DMS114 treated with DMSO at 0.1 percent for 48 hours (cell line): ENCODE data around the gene TMPRSS12.
"Not testable (repeated sequence)": the region's sequence is repeated elsewhere in the genome, so short reads cannot be mapped to it uniquely, and the experiment has no call there.

ENCODE experiments used
- DNase-seq: peaks from one replicate; lab custom pipeline; 2025; ENCODE audit not compliant: unreplicated experiment; lab: John Stamatoyannopoulos, UW

The TMPRSS12 gene

DNA sequence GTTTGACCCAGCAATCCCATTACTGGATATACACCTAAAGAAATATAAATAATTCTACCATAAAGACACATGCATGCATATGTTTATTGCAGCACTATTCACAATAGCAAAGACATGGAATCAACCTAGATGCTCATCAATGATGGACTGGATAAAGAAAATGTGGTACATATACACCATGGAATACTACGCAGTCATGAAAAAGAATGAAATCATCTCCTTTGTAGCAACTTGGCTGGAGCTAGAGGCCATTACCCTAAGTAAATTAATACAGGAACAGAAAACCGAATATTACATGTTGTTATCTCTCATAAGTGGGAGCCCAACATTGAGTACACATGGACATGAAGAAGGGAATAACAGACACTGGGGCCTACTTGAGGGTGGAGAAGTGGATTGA is 13.0 kb downstream of the TMPRSS12 start:
- DNase-seq, result not testable (repeated sequence)

DNA sequence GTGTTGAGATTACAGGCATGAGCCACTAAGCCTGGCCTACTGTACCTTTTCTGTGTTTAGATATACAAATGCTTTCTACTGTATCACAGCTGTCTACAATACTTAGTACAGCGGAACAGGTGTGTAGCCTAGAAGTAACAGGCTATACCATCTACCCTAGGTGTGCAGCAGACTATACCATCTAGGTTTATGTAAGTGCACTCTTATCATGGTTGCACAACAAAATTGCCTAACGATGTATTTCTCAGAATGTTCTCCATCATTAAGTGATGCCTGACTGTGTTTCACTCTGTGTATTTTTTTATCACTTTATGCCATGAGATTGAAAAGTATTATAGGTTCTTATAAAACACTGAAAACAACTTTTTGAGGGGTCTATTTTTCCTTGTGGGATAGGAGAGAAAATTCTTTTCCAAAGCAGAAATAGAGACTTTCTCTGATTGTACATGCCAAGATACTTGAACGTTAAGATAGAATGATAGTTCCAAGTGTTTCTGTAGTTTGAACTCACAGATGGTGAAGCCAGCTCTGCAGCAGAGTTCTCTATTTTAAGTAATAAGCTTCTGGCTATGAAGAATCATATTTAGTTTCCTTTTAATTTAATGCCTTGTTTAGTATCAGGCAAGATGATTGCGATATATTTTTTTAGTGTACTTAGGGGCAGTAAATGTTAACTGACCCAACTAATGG is 17.0 kb downstream of the TMPRSS12 start:
- DNase-seq, result no peak

DNA sequence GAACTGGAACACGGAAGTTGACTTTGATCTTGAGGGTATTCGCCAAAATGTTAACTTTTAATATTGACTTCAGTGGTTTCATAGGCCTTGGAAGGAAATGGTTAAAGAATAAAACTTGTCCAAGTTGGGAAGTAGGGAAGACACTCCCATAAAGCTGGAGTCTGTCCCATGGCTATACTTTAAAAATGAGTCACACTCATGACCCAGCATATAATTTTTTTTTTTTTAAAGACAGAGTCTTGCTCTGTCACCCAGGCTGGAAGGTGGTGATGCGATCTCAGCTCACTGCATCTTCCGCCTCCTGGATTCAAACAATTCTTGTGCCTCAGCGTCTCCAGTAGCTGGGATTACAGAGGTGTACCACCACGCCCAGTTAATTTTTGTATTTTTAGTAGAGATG is 19.6 kb downstream of the TMPRSS12 start:
- DNase-seq, result no peak

DNA sequence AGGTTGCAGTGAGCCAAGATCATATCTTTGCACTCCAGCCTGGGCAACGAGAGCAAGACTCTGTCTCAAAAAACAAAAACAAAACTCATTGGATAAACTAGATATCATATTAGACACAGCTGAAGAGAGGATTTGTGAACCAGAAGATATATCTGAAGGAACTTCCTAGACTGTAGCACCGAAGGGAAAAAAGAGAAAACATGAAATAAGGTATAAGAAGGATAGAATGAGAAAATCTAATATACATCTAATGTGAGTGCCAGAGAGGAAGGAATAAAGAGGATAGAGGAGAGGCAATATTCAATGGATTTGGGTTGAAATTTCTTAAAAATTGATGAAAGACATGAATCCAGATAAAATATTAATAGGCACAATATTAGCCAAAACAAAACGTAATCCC is 22.5 kb downstream of the TMPRSS12 start:
- DNase-seq, result no peak

DNA sequence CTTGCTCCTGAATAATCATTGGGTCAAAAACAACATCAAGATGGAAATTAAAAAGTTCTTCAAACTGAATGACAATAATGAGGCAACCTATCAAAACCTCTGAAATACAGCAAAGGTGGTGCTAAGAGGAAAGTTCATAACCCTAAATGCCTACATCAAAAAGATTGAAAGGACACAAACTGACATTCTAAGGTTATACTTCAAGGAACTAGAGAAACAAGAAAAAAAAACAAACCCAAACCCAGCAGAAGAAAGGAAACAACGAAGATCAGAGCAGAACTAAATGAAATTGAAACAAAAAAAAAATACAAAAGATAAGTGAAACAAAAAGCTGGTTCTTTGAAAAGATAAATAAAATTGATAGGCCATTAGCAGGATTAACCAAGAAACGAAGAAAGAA is 26.2 kb downstream of the TMPRSS12 start:
- not testable (repeated sequence) for DNase-seq

DNA sequence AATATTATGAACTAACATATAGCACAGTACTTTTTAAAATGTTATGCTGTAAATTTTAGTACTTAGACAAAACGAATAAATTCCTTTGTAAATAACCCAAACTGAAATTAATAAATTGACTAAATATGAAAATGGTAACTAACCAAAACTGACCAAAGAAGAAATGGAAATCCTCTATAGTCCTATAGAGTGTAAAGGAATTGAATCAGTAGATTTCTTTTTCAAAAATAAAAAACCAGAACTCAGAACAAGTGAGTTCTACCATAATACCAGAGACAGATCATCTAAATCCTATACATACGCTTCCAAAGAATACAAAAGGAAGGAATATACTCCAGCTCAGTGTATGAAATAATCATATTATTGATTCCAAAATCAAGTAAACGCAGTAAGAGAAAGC is 39.8 kb downstream of the TMPRSS12 start:
- no peak for DNase-seq

DNA sequence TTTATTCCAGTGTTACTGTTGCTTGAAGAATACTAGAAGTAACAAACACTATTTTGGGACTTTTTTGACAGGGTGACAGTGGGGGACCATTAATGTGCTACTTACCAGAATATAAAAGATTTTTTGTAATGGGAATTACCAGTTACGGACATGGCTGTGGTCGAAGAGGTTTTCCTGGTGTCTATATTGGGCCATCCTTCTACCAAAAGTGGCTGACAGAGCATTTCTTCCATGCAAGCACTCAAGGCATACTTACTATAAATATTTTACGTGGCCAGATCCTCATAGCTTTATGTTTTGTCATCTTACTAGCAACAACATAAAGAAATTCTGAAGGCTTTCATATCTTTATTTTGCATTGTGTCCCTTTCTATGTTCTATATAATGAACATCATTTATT is 44.5 kb downstream of the TMPRSS12 start:
- DNase-seq, result no peak

DNA sequence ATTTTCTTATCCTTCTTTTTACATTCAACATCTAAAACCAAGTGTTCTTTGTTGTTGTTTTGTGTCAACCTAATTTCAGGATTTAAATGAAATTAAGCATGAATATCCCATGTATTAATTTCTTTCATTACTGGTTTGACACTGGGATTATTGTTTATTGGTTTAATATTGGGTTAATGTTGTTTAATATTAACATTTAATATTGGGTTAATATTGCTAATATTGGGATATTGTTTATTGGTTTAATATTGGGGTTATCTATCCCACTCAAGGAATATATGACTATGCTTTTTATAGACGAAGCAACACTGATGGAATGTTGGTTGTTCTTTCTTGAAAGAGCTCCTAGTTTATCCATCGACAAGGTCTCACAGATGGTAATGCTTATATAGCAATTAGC is 45.9 kb downstream of the TMPRSS12 start:
- DNase-seq, result no peak

DNA sequence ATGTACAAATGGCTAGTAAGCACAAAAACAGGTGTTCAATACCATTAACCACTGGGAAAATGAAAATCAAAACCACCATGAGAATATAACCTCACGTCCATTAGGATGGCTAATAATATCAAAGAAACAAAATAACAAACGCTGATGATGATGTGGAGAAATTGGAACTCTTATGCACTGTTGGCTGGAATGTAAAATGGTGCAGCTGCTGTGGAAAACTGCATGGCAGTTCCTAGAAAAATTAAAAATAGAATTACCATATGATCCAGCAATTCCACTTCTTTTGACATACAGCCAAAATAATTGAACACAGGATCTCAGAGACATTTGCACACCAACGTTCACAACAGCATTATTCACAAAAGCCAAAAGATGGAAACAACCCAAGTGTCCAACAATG is 51.5 kb downstream of the TMPRSS12 start:
- no peak for DNase-seq

DNA sequence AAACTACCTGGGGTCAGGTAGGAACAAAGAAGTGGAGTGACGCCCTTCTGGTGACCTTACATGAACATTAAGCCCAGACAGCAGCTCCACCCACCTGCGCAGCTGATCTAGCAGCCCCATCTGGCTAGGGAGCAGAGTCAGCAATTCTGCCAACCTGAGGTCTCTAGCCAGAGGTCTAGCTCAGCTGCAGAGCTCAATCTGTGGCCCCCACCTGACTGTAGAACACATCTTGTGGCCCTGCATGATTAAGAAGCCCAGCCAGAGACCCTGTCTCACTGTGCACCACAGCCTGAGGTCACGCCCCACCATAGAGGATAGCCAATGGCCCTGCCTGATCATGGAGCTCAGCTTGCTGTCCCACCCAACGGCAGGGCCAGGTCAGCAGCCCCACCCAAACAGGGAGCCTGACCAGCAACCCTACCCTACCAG is 59.0 kb downstream of the TMPRSS12 start:
- DNase-seq, result no peak

DNA sequence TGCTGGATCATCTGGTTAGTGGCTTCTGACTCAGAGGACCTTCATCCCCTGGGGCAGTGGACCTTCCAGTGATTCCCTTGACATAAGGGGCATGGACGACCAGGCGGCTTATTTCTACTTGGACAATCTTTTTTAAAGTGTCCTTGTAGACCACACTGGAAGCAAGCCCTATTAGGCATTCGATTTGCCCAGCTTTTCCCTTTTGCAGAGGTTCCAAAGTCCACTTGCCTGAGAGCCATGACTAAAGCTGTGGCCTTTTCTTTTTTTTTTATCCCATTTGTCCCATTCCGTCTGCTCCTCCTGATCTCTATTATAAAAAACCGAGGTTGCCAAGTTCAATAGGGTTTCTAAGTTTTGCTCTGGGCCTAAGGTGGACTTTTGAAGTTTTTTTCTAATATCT is 65.8 kb downstream of the TMPRSS12 start:
- not testable (repeated sequence) for DNase-seq

DNA sequence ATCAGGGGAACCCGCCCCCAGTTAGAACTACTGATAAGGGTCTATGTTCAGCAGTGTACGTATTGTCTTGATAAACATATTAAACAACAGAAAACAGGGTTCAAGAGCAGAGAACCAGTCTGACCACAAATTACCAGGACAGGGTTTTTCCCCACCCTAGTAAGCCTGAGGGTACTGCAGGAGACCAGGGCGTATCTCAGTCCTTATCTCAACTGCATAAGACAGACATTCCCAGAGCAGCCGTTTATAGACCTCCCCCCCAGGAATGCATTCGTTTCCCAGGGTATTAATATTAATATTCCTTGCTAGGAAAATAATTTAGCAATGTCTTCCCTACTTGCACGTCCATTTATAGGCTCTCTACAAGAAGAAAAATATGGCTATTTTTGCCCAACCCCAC is 69.6 kb downstream of the TMPRSS12 start:
- not testable (repeated sequence) for DNase-seq

DNA sequence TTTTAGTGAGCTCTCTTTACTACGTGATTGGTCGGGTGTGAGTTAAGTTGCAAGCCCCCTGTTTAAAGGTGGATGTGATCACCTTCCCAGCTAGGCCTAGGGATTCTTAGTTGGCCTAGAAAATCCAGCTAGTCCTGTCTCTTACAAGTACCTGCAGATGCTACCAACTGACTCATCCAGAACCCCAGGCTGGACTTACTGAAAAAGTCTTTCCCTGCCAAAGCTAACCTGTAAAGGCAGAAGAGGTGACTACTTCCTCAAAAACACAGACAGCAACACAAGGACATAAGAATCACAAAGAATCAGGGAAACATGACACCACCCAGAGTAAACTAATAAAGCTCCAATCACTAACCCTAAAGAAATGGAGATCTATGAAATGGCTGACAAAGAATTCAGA is 70.5 kb downstream of the TMPRSS12 start:
- no peak for DNase-seq

DNA sequence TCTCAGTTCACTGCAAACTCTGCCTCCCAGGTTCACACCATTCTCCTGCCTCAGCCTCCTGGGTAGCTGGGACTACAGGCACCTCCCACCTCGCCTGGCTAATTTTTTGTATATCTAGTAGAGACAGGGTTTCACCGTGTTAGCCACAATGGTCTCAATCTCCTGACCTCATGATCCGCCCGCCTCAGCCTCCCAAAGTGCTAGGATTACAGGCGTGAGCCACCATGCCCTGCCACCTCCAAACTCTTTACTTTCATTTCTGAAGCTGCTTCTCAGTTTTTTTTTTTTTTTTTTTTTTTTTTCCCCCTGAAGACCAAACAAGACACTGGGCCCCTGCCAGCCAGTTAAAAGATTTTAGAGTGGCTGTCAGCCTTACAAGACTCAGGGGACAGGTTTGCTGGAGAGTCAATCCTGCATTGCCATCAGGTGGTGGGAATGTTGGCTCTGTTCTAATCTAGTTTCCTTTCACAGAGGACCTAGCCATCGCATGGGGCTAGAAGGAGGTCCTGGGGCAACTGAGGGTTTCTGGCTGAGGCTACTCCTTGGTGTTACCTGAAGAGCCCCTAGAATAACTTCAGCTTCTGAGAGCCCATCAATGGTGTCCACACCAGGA is 72.3 kb downstream of the TMPRSS12 start:
- no peak for DNase-seq

DNA sequence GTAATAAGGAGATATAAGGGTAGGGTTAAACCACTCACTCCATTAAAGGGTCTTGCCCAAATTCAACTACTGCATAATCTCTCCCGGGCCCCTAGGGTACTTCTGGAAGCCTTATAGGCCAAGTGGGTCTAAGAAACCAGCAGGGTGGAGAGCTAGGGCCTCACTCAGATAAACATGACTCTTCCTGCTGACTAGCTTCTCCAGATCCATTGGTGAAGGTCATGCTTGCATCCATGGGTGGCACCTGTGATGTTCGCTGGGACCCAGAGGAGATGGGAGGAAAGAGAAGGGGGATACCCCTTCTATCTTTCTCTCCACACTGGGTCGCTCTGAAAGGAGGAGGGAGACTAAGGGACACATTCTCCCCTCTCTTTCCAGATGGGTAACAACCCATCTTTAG is 73.6 kb downstream of the TMPRSS12 start:
- DNase-seq, result no peak

DNA sequence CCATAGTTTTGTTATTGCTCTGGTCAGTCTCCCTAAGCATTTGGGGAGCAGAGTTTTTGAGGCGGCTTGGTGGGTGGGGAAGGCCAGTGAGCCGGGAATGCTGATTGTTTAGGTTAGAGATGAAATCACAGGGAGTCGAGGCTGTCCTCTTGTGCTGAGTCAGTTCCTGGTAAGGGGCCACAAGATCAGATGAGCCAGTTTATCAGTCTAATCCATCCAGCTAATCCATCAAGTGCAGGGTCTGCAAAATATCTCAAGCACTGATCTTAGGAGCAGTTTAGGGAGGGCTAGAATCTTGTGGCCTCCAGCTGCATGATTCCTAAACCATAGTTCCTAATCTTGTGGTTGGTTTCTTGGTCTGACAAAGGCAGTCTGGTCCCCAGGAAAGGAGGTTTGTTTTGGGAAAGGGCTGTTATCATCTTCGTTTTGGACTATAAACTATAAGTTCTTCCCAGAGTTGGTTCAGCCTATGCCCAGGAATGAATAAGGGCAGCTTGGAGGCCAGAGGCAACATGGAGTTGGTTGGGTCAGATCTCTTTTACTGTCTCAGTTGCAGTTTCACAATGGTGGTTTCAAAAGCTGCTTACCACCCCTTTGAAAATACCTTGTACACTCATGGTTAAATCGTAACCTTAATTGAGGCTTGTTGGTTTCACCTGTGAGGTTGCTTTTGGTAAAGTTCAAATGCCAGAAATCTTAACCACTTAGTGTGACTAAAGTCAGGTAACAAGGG is 76.0 kb downstream of the TMPRSS12 start:
- no peak for DNase-seq

DNA sequence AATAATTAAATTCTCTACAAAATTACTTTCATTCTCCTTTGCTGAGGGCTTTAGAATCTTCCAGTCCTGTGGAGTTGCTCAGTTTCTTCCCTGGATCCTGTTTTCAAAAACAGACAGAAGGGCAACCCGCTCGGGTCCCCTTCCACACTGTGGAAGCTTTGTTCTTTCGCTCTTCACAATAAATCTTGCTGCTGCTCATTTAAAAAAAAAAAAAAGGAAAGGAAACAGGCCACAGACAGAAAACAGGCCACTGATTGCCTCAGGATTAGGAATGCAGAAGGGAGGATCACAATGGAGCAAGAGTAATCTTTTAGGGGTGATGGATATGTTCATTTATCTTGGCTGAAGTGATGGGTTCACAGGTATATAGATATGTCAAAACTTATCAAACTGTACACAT is 80.1 kb downstream of the TMPRSS12 start:
- DNase-seq, result no peak

DNA sequence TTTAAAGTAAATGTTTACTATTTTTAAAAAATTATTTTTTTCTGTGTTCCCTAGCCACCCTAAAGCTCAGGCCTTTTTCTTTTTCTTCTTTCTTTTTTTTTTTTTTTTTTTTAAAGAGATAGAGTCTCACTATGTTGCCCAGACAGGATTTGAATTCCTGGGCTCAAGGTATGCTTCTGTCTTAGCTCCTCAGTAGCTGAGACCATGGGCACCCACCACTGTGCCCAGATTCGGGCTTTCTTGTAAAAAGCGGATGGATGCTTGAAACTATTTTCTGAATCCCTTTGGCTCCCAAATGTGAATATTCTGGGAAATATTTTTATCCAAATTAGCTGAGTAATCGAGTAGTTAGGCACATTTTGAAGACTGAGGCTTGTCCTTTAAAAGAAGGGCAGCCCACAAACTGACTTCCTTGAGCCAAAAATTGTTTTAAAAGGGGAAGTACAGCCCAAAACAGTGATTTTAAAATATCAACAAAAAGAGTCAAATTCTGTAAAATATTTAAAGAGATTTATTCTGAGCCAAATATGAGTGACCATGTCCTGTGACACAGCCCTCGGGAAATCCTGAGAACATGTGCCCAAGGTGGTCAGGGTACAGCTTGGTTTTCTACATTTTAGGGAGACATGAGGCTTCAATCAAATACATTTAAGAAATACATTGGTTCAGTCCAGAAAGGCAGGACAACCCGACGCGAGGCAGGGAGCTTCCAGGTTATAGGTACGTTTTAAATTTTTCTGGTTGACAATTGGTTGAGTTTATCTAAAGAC is 80.8 kb downstream of the TMPRSS12 start:
- DNase-seq, result no peak

DNA sequence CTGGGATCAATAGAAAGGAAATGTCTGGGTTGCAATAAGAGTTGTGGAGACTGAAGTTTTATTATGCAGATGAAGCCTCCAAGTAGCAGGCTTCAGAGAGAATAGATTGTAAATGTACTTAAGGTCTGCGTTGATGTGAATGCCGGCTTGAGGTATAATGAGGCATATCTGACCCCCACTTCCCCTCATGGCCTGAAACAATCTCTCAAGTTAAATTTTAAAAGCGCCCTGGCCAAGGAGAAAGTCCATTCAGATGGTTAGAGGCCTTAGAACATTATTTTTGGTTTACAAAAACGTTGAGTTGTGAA is 81.4 kb downstream of the TMPRSS12 start:
- no peak for DNase-seq

DNA sequence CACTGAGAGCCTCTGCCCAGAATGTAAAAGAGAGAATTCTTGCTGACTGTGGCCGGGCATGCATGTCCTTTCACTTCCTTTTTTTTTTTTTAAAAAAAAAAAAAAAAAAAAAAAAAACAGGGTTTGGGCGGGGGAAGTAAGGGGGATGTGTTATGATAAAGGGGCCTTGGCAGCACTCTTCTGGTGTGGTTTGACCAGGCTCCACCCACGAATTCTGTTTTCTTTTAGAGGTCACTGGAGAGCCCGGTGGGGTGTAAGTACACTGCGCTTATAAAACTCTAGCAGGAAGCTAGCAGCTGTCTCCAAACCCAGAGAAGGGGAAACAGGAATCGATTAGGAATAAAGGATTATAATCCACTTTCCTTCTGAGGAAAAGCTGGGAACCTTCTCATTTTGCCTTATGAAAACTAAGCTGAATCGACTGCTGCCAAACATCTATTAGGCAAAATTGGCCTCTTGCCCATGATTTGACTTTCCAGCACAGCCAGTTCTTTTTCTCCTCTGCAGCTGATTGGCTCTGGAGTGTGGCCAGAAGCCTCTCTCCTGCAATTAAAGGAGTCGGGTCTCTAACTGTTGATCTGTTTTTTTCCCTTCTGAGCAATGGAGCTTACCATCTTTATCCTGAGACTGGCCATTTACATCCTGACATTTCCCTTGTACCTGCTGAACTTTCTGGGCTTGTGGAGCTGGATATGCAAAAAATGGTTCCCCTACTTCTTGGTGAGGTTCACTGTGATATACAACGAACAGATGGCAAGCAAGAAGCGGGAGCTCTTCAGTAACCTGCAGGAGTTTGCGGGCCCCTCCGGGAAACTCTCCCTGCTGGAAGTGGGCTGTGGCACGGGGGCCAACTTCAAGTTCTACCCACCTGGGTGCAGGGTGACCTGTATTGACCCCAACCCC is 82.0 kb downstream of the TMPRSS12 start:
- no peak for DNase-seq

DNA sequence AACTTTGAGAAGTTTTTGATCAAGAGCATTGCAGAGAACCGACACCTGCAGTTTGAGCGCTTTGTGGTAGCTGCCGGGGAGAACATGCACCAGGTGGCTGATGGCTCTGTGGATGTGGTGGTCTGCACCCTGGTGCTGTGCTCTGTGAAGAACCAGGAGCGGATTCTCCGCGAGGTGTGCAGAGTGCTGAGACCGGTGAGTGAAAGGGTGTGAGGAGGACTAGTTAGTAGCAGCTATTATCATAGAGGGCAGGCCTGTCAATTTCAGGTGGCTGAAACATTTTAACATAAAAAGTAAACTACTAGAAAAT is 82.6 kb downstream of the TMPRSS12 start:
- DNase-seq, result no peak
